ENCODE data around the gene DMXL2. TPM values are rescaled to one million over a fixed set of nuclear protein-coding genes. Genes with fewer than 3 reads are reported as not detected.
"Not testable (repeated sequence)": the region's sequence is repeated elsewhere in the genome, so short reads cannot be mapped to it uniquely, and the experiment has no call there.

The DMXL2 gene
- polyA plus RNA-seq, 1 donor: 66.9 TPM

DNA sequence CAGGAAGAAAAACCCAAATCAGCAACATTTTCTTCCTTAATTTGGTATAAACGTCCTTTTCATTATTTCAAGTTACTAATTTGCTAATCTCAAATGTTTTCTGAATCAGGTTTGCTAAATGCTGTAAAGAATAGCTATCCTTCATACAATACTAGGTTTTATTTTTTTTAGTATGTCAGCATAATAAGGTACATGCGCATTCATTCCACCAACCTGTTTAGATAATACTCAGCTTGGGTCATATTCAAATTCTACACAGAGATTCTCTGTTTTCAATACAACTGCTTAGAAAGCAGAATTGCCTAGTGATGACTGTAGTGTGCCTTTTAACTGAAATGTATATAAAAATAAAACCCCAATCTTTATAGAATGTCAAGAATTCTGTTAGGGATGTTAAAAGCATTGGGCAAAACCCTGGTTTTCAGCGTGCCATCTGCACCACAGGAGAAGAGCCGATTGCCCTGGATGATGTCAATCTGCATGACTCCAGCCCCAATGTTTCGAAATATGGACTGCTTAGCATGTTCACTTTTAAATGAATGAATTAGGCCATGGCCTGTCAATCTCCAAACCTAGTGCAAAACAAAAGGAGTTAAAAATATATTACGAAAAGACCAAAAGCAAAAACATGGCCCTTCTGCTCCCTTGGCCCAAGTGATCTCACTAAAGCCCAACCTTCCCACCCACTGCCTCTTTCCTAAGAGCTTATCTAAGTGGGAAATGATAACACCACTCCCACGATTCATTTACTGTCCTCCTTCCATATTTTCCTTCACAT lies 173.8 kb downstream of the DMXL2 start:
- H3K4me1 ChIP-seq (ENCODE audit: control insufficient read depth, insufficient read depth, low read length): no peaks in the 10 kb centered on the region
- WGBS (ENCODE audit: insufficient coverage, low lambda C conversion rate): 58% methylated on average over 3 of the region's 7 CpGs
- no peaks in the 10 kb centered on the region for H3K9me3 ChIP-seq (ENCODE audit: control insufficient read depth, low read depth, low read length)
- no peak overlapping the region for H3K4me3 ChIP-seq (ENCODE audit: low read length)
- DNase-seq: no peak
- H3K36me3 ChIP-seq (ENCODE audit: control insufficient read depth, insufficient read depth, low read length): peaks cover 29% of the 10 kb centered on the region
- H3K27ac ChIP-seq (ENCODE audit: low read length): no peak overlapping the region
- H3K27me3 ChIP-seq (ENCODE audit: control insufficient read depth, insufficient read depth, low read length): no peaks in the 10 kb centered on the region

DNA sequence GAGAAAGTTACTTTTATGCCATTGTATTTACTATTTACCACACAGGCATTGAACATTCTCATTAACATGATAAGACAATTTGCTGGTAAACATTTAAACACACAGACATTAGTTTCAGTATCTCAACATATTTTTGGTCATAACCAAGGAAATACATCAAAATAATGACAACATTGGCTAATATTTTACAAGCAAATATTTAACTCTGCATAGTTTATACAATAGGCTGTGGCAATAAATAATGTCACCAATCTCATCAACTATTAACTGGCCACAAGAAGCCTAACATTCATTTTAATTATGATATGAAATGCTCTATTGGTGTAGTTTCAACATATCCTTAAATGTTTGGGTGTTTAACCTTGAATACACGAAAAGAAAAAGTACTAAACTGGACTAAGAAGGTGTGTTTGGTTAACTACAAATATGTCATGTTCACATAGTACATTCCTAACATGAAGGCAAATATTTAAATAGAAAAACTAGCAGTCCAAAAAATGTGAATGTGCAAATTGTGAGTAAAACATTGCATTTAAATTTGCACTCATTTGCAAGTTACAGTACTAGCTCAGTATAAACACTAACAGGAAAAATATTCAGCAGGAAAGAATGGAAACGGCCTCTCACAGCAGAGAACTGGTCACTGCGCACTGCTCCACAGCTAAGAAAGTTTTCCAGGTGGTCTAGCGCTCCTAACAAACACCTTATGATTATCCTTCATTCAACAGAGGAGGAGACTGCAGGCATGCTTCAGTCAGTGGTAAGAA lies 174.5 kb downstream of the DMXL2 start:
- Histone ChIP-seq H3K9me3 (ENCODE audit: control insufficient read depth, low read depth, low read length) (no peaks in the 10 kb centered on the region), H3K27me3 (ENCODE audit: control insufficient read depth, insufficient read depth, low read length) (no peaks in the 10 kb centered on the region), H3K36me3 (ENCODE audit: control insufficient read depth, insufficient read depth, low read length) (peaks cover 29% of the 10 kb centered on the region), H3K4me3 (ENCODE audit: low read length) (no peak overlapping the region), H3K27ac (ENCODE audit: low read length) (no peak overlapping the region), H3K4me1 (ENCODE audit: control insufficient read depth, insufficient read depth, low read length) (no peaks in the 10 kb centered on the region)
- no peak for DNase-seq
- WGBS (ENCODE audit: insufficient coverage, low lambda C conversion rate): 67% methylated on average over 1 of the region's 4 CpGs

DNA sequence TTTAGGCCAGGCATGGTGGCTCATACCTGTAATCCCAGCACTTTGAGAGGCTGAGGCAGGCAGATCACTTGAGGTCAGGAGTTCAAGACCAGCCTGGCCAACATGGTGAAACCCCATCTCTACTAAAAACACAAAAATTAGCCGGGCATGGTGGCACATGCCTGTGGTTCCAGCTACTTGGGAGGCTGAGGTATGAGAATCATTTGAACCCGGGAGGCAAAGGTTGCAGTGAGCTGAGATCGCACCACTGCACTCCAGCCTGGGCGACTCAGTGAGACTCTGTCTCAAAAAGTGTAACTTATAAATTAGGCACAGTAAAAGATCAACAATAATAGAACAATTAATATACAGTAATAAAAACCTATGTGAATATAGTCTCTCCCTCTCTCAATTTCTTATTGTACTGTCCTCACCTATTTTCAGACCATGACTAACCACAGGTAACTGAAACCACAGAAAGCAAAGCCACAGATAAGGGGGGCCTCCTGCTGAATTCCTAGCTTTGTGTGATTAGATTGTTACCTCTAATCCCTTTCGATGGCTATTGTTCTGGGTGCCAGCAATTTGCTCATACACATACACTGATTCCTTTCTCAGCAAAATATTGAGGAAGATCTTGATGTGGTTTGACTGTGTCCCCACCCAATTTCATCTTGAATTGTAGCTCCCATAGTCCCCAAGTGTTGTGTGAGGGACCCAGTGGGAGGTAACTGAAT lies 176.4 kb downstream of the DMXL2 start:
- not testable (repeated sequence) for H3K4me3 ChIP-seq (ENCODE audit: low read length); H3K9me3 ChIP-seq (ENCODE audit: control insufficient read depth, low read depth, low read length); H3K27ac ChIP-seq (ENCODE audit: low read length); H3K27me3 ChIP-seq (ENCODE audit: control insufficient read depth, insufficient read depth, low read length); DNase-seq; H3K4me1 ChIP-seq (ENCODE audit: control insufficient read depth, insufficient read depth, low read length)
- no CpG with 5 or more reads among the region's 5 CpGs for WGBS (ENCODE audit: insufficient coverage, low lambda C conversion rate)
- H3K36me3 ChIP-seq (ENCODE audit: control insufficient read depth, insufficient read depth, low read length): peaks cover 29% of the 10 kb centered on the region

DNA sequence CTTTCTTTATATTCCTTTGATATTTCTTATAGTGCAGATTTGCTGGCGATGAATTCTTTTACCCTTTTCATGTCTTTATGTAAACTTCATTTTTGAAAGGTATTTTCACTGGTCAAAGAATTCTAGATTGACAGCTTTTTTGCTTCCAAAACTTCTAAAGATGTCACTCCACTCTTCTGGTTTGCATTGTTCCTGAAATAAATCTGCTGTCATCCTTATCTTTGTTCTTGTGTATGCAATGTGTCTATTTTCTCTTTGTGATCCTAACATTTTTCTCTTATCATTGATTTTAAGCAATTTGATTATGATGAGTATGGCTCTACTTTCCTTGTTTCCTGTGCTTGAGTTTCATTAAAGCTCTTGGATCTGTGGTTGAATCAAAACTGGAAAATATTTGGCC lies 177.8 kb downstream of the DMXL2 start:
- no peaks in the 10 kb centered on the region for H3K9me3 ChIP-seq (ENCODE audit: control insufficient read depth, low read depth, low read length)
- peaks cover 26% of the 10 kb centered on the region for H3K36me3 ChIP-seq (ENCODE audit: control insufficient read depth, insufficient read depth, low read length)
- 92% methylated on average over 1 of the region's 1 CpG for WGBS (ENCODE audit: insufficient coverage, low lambda C conversion rate)
- no peaks in the 10 kb centered on the region for H3K4me1 ChIP-seq (ENCODE audit: control insufficient read depth, insufficient read depth, low read length)
- H3K27ac ChIP-seq (ENCODE audit: low read length): no peak overlapping the region
- no peak for DNase-seq
- H3K27me3 ChIP-seq (ENCODE audit: control insufficient read depth, insufficient read depth, low read length): no peaks in the 10 kb centered on the region
- H3K4me3 ChIP-seq (ENCODE audit: low read length): no peak overlapping the region

DNA sequence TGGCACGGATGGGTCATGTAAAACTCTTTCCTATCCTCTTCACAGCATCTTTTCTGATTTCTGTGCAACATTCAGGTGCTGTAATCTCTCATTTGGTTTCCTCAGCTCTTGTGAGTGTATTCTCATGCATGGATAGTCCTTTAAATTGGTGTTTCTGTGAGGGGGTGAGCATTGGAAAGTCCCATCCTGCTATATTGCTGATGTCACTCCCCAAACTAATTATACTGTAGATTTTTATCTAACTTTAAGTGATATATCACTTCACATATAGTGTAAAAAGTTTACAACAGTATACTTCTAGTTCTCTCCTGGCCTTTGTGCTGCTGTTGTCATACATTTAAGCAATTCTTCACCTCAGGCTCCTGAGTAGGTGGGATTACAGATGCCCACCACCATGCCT lies 178.5 kb downstream of the DMXL2 start:
- Histone ChIP-seq H3K4me1 (ENCODE audit: control insufficient read depth, insufficient read depth, low read length) (no peaks in the 10 kb centered on the region), H3K4me3 (ENCODE audit: low read length) (no peak overlapping the region), H3K27me3 (ENCODE audit: control insufficient read depth, insufficient read depth, low read length) (no peaks in the 10 kb centered on the region), H3K36me3 (ENCODE audit: control insufficient read depth, insufficient read depth, low read length) (peaks cover 19% of the 10 kb centered on the region), H3K27ac (ENCODE audit: low read length) (no peak overlapping the region), H3K9me3 (ENCODE audit: control insufficient read depth, low read depth, low read length) (no peaks in the 10 kb centered on the region)
- no peak for DNase-seq
- WGBS (ENCODE audit: insufficient coverage, low lambda C conversion rate): no CpG with 5 or more reads among the region's 1 CpG

DNA sequence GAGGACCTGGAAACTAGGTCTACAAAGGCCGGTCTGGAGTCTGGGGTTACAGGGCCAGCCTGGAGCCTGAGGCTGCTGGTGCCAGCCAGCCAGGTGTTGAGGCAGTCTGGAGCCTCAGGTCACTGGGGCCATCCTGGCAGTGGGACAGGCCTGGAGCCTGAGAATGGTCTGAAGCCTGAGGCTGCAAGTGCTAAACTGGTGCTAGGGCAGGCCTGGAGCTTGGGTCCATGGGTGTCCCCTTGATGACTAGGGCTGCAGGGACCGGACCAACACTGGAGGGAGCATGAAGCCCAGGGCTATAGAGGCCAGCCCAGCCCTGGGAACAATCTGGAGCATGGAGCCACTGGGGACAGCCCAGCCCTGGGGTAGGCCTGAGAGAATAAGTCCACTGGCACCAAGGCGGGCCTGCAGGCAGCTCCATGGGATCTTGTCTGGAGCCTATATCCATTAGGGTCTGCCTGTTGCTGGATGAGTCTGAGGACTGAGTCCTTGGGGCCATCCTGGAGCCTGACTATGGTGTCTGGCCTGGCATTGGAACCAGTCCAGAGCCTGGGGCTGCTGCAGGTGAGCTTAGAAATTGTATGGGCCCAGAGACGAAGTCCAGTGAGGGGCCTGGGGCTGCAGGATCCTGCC lies 179.2 kb downstream of the DMXL2 start:
- H3K27ac ChIP-seq (ENCODE audit: low read length): no peak overlapping the region
- no peaks in the 10 kb centered on the region for H3K27me3 ChIP-seq (ENCODE audit: control insufficient read depth, insufficient read depth, low read length)
- H3K36me3 ChIP-seq (ENCODE audit: control insufficient read depth, insufficient read depth, low read length): peaks cover 13% of the 10 kb centered on the region
- H3K4me1 ChIP-seq (ENCODE audit: control insufficient read depth, insufficient read depth, low read length): no peaks in the 10 kb centered on the region
- no peak overlapping the region for H3K4me3 ChIP-seq (ENCODE audit: low read length)
- no CpG with 5 or more reads among the region's 4 CpGs for WGBS (ENCODE audit: insufficient coverage, low lambda C conversion rate)
- no peak for DNase-seq
- H3K9me3 ChIP-seq (ENCODE audit: control insufficient read depth, low read depth, low read length): no peaks in the 10 kb centered on the region

DNA sequence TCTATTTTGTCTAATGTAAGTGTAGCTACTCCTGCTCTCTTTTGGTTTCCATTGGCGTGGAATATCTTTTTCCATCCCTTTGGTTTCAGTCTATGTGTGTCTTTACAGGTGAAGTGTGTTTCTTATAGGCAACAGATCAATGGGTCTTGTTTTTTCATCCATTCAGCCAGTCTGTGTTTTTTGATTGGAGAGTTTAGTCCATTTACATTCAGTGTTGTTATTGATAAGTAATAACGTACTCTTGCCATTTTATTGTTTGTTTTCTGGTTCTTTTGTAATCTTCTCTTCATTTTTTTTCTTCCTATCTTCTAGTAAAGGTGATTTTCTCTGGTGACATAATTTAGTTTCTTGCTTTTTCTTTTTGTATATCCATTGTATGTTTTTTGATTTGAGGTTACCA lies 184.0 kb downstream of the DMXL2 start:
- no peak for DNase-seq
- H3K4me3 ChIP-seq (ENCODE audit: low read length): no peak overlapping the region
- no peaks in the 10 kb centered on the region for H3K4me1 ChIP-seq (ENCODE audit: control insufficient read depth, insufficient read depth, low read length)
- H3K36me3 ChIP-seq (ENCODE audit: control insufficient read depth, insufficient read depth, low read length): no peaks in the 10 kb centered on the region
- no peaks in the 10 kb centered on the region for H3K9me3 ChIP-seq (ENCODE audit: control insufficient read depth, low read depth, low read length)
- no peaks in the 10 kb centered on the region for H3K27me3 ChIP-seq (ENCODE audit: control insufficient read depth, insufficient read depth, low read length)
- H3K27ac ChIP-seq (ENCODE audit: low read length): no peak overlapping the region
- 93% methylated on average over 2 of the region's 2 CpGs for WGBS (ENCODE audit: insufficient coverage, low lambda C conversion rate)

DNA sequence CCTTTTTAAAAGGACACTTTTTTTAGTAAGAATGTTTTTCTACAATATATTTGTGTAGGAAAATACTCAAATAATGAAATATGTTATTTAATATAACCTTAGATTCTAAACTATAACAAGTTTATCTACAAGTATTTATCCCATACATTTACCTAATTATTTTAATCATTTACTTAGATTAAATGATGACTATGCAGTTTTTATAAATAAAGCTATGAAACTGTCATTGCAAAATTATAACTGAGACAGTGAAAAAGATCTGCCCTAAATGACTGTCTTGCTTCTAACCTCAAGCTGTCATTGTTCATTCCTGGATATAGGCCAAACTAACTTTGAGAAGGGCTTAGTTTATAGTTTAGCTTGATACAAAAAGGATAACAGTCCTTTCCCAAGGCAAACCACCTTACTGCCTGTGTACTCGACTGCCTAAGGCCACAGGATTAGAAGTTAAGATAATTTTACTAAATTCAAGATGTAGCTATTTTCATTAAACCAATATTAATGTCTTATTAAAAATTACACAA lies 197.0 kb downstream of the DMXL2 start:
- Histone ChIP-seq H3K4me3 (ENCODE audit: low read length) (no peak overlapping the region), H3K4me1 (ENCODE audit: control insufficient read depth, insufficient read depth, low read length) (no peaks in the 10 kb centered on the region), H3K27me3 (ENCODE audit: control insufficient read depth, insufficient read depth, low read length) (no peaks in the 10 kb centered on the region), H3K27ac (ENCODE audit: low read length) (no peak overlapping the region), H3K36me3 (ENCODE audit: control insufficient read depth, insufficient read depth, low read length) (no peaks in the 10 kb centered on the region), H3K9me3 (ENCODE audit: control insufficient read depth, low read depth, low read length) (no peaks in the 10 kb centered on the region)
- no peak for DNase-seq
- no CpG with 5 or more reads among the region's 1 CpG for whole genome bisulfite sequencing (ENCODE audit: insufficient coverage, low lambda C conversion rate)

DNA sequence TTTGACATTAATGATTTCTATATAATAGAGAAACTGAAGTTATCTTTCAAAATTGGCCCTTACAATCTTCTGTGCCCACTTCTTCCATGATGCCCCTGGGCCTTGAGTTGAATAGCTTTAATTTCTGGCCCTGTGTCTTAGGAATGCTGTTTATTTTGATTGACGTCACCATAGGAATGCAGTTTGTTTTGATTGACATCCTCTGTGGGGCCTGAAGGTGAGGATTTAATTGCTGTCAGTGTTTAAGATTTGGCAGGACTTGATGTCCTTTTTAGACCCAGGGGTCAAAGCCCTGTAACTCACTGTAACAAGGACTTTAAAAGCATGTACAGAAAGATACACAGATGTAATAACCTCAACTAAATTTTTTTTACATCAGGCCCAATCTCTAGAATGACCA lies 197.8 kb downstream of the DMXL2 start:
- Histone ChIP-seq H3K9me3 (ENCODE audit: control insufficient read depth, low read depth, low read length) (no peaks in the 10 kb centered on the region), H3K4me1 (ENCODE audit: control insufficient read depth, insufficient read depth, low read length) (no peaks in the 10 kb centered on the region), H3K36me3 (ENCODE audit: control insufficient read depth, insufficient read depth, low read length) (no peaks in the 10 kb centered on the region), H3K27me3 (ENCODE audit: control insufficient read depth, insufficient read depth, low read length) (no peaks in the 10 kb centered on the region), H3K4me3 (ENCODE audit: low read length) (no peak overlapping the region), H3K27ac (ENCODE audit: low read length) (no peak overlapping the region)
- no peak for DNase-seq
- WGBS (ENCODE audit: insufficient coverage, low lambda C conversion rate): no CpG with 5 or more reads among the region's 1 CpG

DNA sequence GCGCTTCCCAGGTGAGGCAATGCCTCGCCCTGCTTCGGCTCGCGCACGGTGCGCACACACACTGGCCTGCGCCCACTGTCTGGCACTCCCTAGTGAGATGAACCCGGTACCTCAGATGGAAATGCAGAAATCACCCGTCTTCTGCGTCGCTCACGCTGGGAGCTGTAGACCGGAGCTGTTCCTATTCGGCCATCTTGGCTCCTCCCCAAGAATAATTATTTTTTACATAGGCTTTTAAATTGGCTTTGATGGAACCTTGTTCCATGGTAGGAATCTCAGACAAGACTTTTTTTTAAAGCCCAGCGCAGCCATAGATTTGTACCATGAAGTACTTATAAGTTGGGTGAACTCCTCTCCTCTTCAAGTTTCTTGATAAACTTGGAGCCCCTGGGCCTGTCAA lies 199.5 kb downstream of the DMXL2 start:
- not testable (repeated sequence) for H3K27me3 ChIP-seq (ENCODE audit: control insufficient read depth, insufficient read depth, low read length); DNase-seq; H3K27ac ChIP-seq (ENCODE audit: low read length); H3K4me3 ChIP-seq (ENCODE audit: low read length); H3K9me3 ChIP-seq (ENCODE audit: control insufficient read depth, low read depth, low read length); H3K4me1 ChIP-seq (ENCODE audit: control insufficient read depth, insufficient read depth, low read length); H3K36me3 ChIP-seq (ENCODE audit: control insufficient read depth, insufficient read depth, low read length)
- WGBS (ENCODE audit: insufficient coverage, low lambda C conversion rate): 100% methylated on average over 1 of the region's 16 CpGs

Measured in large intestine (tissue), 3 donors.